ENCODE data around the gene PEX3.

PEX3 gene

DNA sequence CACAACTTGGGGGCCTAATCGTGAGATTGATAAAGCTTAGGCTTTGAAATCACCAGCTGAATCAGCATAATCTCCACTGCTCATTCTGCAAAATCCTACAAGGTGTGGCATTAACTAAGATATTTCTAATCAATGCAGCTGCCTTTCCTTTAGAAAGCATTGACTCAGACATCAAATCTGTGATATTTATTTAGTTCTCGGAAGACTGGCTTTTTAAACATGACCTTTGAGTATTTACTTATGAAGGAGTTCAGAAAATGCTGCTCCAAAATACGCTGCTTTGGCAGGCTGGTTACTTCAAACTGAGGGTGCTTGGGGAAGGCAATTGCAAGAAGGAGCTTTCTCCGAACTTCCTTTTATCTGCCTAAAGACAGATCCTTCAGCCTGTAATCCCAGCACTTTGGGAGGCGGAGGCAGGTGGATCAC lies 84.6 kb downstream of the PEX3 start:
- H3K27ac ChIP-seq, result peak overlapping the region; percentile 35
- TF ChIP-seq, protein P1, sequence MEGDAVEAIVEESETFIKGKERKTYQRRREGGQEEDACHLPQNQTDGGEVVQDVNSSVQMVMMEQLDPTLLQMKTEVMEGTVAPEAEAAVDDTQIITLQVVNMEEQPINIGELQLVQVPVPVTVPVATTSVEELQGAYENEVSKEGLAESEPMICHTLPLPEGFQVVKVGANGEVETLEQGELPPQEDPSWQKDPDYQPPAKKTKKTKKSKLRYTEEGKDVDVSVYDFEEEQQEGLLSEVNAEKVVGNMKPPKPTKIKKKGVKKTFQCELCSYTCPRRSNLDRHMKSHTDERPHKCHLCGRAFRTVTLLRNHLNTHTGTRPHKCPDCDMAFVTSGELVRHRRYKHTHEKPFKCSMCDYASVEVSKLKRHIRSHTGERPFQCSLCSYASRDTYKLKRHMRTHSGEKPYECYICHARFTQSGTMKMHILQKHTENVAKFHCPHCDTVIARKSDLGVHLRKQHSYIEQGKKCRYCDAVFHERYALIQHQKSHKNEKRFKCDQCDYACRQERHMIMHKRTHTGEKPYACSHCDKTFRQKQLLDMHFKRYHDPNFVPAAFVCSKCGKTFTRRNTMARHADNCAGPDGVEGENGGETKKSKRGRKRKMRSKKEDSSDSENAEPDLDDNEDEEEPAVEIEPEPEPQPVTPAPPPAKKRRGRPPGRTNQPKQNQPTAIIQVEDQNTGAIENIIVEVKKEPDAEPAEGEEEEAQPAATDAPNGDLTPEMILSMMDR (conservative IDR thresholded peaks at IDR 0.05), result no peak

DNA sequence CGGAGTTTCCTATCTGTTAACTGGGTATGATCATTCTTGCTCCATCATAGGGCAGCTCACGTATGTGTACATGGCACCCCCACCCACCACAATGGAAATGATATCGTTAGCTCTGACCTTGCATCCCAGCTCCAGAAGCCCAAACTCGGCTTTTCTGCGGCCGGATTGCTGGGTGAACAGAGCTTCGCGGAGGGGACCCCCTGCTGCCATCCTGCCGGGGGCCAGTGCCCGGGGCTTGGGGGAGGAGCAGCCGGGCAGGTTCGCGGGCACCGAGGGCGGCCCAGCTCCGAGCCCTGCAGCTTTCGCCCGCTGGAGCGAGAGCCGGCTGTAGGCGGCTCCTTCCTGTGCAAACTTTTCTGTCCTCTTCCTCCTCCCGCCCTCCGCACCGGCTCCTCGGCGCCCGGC lies 85.9 kb downstream of the PEX3 start:
- TF ChIP-seq, protein P1 (conservative IDR thresholded peaks at IDR 0.05), result no peak
- peak overlapping the region; percentile 87 for H3K27ac ChIP-seq

DNA sequence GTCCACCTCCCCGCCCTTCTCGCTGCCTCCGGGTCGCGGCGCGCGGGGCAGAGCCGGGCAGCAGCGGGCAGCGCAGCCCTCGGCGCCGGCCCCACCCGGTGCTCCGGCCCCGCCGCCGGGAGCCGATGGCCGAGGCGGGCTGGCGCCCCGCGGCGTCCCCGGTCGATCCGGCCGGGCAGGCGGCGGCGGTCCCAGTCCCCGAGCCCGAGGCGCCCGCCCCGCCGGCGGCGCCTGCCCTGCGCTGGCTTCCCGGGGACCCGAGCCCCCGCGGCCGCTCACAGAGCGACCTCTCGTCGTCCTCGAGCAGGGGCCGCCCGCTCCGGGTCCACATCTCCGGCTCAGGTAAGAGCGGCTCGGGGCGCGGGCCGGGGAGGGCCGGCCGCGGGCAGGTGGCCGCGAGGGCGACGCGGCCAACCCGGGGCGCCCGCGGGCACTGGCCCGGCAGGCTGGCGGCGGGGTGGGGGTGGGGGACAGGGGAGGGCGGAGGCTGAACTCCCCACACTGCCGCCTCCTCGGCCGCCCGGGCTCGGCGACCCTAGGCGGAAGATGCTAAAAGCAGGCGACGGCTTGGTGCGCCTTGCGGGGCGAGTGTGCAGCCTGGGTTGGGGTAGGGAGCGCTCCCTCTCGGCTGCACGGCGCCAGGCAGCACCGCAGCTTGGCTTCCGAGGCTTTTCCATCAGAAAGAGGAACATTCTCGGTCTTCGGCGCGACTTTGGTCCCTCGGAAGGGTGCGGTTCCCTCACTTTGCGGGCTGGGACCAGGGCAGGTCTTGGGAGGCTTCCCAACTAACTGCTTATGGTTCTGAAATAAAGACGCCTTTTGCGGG lies 86.5 kb downstream of the PEX3 start:
- peak overlapping the region; percentile 87 for H3K27ac ChIP-seq
- TF ChIP-seq, protein P1 (conservative IDR thresholded peaks at IDR 0.05), result peak; percentile 55

DNA sequence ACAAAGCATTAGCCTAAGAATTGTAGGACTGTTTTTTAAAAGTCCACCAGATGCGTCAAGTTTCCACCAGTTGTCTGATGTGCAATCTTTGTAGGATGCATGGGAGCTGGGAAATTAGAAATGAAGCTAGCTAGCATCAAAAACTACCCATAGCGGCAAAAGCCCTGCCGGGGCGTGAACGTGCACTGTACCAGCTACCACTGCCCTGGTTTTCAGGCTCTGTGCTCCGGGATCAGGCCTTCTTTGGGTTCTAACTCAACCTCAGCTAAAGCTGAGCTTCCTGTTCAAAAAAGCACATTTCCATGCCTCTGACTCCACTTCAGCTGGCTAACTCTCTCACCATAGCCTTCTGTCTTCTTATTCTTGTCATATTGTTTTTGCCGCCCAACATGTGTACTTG lies 87.8 kb downstream of the PEX3 start:
- TF ChIP-seq, protein P1 (conservative IDR thresholded peaks at IDR 0.05), result no peak

DNA sequence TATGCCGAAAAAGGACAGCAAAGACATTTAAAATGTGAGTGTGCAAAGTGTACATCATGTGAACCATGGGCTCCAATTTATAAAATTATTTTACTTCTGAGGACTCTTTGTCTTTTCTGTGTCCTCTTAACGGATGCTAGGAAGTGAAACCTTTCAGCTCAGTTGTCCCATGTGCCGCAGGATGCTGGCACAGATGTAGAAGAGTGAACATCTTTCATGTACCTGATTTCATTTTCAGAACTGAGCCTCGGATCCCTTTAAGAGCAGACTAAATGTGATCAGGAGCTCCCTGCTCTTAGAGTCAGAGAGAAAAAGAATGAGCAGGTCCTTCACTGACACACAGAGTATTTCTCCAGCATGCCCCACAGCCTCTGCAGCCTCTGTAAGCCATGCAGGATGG lies 88.5 kb downstream of the PEX3 start:
- TF ChIP-seq, protein P1 (conservative IDR thresholded peaks at IDR 0.05), result no peak
- H3K27ac ChIP-seq, result no peak overlapping the region

More for the DNA sequence above, 87.8 kb downstream of the PEX3 start:
- no peak overlapping the region for H3K27ac ChIP-seq

DNA sequence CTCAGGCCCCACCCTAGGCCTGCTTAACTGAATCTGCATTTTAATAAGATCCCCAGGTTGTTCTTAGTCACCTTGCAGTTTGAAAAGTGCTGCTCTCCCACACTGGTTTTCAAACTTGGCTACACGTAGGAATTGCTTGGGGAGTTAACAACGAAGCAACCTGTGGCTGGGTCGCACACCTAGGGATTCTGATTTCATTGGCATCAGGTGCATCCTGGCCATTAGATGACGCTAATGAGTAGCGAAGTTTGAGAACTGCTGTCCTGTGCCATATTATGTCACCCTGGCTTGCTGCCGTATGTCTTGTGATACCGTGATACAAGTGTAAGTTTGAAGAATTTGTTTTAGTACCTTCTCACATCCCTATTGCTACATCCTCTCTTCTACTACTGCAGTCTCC lies 89.1 kb downstream of the PEX3 start:
- no peak overlapping the region for H3K27ac ChIP-seq
- TF ChIP-seq, protein P1 (conservative IDR thresholded peaks at IDR 0.05), result no peak

DNA sequence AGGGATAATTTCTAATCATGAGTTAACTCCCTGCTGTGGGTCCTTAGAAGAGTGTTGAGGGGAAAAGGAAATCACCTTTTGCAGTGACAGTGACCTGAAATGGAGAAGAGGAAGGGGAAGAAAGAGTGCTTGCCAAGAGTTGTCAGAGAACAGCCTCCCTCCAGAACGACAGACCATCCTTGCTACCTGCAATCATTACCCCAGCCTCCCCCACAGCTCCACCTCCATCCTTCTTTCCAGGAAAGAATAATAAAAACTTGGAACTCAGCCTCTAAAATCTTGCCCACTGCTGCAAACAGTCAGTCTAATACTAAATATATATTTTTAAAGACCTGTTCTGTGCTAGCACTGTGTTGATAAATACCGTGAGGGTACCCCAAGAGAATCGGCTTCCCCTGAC lies 89.6 kb downstream of the PEX3 start:
- H3K27ac ChIP-seq, result no peak overlapping the region
- TF ChIP-seq, protein P1 (conservative IDR thresholded peaks at IDR 0.05), result no peak
